Activated CD4-positive, CD25-positive, alpha-beta regulatory T cell treated with anti-CD3 and anti-CD28 coated beads, Interleukin-2, amount 50 U/mL, for 24 hours (primary cell): ENCODE data around the gene SEPTIN8.
"Not testable (repeated sequence)": the region's sequence is repeated elsewhere in the genome, so short reads cannot be mapped to it uniquely, and the experiment has no call there.

ENCODE experiments used
- ATAC-seq, 2 donors: fragments of 150-1000 bp; cut with Tn5 transposase; one replicate each; pipeline ENCODE4 v1.10.0; 2021; ENCODE audit warnings: mild to moderate bottlenecking in 1 of 2, moderate library complexity in 1 of 2

Gene SEPTIN8

DNA sequence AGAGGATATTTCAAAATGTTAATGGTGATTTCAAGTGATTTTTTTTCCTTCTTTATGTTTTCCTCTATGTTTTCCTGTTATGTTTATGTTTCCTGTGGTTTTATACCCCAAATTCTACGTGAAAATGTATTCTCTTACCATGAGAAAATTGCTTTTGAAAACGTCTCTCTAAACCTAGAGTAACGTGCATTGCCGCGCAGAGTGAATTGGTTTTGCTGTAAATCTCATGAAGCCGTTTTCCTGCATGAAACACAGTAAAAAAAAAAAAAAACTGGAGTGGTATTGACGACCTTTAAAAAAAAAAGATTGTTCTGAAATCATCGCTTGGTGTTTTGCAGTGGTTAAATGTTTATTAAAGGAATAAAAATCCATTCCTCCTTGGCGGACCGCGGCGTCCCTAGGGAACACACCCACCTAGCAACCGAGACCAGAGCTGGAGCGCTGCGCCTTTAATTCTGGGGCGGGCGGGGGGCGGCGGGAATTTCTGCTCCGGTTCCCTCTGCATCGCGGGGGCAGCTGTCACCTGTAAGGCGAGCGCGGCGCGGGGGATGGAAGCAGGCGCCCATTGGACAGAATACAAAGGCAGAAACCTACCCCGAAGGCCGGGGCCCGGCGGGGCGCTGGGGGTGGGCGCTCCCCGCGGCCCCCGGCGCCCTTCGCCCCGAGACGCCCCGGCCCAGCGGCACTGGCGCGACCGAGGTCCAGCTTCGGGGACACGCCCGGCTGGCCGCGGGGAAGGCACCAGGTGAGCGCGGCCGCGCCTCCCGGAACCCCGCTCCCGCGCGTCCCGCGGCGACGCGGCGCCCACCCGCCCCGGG lies 36.0 kb upstream of the SEPTIN8 start, which contains the start of gene SOWAHA:
SOWAHA (plus strand) TSS at position 522 of the 818 bp plus-strand sequence. CDS start 320 bp downstream, outside the sequence.
- ATAC-seq: no peak

DNA sequence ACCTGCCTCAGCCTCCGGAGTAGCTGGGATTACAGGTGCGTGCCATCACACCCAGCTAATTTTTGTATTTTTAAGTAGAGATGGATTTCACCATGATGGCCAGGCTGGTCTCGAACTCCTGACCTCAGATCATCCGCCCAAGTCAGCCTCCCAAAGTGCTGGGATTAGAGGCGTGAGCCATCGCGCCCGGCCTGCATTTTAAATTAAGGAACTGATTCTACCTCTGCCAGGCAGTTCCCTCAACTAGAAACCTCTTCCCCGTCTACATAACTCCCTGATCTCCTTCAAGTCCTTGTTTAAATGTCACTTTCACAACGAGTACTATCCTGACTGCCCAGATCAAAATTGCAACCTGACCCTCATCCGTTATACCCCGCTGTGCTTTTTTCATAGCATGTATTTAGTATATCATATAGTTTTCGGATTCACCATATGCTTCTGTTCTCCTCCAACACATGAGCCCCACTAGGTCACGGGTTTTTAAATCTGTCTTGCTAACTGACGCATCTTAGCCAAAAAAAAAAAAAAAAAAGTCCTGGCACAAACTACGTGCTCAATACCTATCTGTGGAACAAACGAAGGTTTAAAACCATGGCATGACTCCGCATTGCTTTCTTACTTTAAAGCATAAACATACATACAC lies 35.2 kb upstream of the SEPTIN8 start:
- ATAC-seq: no peak

DNA sequence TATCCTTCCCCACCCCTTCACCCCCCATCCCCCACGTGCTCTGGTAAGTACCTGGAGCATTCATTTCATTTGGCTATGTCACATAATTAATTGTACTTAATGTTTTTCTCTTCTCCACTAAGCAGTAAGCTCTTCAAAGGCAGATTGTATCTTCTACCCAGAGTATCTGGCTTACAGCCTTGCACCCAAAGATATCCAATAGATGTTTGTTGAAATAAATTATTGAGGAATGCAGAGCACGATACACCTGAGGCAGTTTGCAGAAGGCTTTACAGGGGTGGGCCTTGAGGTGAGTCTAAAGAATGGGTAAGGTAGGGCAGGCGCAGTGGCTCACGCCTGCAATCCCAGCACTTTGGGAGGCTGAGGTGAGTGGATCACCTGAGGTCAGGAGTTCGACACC lies 33.6 kb upstream of the SEPTIN8 start:
- ATAC-seq: no peak

DNA sequence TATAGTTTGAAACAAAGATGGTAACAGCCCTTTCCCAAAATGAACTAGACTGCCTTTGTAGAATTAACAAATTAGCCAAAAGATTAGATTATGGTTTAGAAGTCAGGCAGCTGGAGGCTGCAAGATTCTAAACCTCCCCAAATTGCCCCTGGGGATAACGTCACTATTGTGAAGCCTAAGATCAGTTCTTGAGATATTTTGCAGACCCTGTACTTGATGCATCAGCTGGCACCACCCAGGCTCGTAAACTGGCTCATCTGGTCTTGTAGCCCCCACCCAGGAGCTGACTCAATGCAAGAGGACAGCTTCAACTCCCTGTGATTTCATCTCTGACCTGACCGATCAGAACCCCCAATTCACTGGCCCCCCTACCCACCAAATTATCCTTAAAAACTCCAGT lies 31.8 kb upstream of the SEPTIN8 start:
- no peak for ATAC-seq

DNA sequence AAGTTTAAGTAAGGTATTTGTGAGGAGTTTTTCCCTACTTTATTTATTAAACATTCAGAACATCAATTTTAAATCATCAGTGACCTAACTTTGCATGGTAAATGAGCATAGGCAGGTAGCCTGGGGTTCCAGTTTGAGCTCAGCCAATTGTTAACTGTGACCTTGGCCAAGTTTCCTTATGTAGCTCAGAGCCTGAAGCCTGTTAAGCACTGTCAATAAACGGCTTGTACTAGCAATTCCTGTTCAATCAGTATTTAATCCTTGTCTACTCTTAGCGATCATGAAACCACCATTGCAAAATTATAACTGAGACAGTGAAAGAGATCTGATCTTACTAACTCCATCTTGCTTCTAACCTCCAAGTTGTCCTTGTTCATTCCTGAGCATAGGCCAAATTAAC lies 31.4 kb upstream of the SEPTIN8 start:
- ATAC-seq: no peak

DNA sequence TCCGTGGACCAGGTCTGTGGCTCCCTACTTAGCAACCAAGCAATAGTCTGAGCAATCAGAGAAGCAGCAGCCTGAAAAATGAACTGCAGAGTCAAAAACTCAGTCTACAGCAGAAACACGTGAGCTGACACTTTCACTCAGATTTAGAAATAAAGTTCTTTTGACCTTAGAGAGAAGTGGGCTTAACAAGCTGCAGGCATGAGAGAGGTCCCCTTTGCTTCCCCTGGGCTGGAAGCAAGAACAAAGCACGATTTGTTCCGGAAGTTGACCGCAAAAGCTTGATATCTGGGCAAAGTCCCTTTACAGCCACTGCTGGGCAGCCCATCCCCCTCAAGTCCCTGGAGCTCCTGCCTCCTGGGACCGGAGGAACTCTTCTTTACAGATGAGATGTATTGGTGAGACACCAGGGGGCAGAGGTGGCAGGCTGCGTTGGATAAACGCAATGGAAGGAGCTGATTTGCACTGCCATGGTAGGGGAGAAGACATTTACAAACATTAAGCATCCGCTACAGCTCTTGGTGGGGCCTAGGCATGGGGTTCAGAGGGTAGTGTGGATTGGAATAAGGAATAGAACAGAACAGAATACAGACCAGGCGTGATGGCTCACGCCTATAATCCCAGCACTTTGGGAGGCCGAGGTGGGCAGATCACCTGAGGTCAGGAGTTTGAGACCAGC lies 30.3 kb upstream of the SEPTIN8 start:
- ATAC-seq: no peak

DNA sequence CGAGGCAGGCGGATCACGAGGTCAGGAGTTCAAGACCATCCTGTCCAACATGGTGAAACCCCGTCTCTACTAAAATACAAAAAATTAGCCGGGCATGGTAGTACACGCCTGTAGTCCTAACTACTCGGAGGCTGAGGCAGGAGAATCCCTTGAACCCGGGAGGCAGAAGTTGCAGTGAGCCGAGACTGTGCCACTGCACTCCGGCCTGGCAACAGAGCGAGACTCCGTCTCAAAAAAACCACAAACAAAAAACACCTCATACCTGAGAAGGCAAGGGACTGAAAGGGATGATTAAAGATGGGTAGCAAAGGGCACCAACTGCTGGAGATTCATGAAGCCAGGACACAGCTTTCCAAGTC lies 29.7 kb upstream of the SEPTIN8 start:
- not testable (repeated sequence) for ATAC-seq

DNA sequence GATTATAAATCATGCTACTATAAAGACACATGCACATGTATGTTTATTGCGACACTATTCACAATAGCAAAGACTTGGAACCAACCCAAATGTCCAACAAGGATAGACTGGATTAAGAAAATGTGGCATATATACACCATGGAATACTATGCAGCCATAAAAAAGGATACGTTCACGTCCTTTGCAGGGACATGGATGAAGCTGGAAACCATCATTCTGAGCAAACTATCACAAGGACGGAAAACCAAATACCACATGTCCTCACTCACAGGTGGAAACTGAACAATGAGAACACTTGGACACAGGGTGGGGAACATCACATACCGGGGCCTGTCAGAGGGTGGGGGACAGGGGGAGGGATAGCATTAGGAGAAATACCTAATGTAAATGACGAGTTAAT lies 28.8 kb upstream of the SEPTIN8 start:
- not testable (repeated sequence) for ATAC-seq

DNA sequence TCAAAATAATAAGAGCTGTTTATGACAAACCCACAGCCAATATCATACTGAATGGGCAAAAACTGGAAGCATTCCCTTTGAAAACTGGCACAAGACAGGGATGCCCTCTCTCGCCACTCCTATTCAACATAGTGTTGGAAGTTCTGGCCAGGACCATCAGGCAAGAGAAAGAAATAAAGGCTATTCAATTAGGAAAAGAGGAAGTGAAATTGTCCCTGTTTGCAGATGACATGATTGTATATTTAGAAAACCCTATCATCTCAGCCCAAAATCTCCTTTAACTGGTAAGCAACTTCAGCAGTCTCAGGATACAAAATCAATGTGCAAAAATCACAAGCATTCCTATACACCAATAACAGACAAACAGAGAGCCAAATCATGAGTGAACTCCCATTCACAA lies 27.2 kb upstream of the SEPTIN8 start:
- not testable (repeated sequence) for ATAC-seq

DNA sequence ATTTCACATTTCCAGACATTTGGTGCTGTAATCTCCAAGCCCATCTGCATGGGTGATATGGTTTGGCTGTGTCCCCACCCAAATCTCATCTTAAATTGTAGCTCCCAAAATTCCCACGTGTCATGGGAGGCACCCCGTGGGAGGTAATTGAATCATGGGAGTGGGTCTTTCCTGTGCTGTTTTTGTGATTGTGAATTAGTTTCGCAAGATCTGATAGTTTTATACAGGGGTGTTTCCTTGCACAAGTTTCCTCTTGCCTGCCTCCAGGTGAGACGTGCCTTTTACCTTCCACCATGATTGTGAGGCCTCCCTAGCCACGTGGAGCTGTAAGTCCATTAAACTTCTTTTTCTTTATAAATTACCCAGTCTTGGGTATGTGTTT lies 25.6 kb upstream of the SEPTIN8 start:
- not testable (repeated sequence) for ATAC-seq

DNA sequence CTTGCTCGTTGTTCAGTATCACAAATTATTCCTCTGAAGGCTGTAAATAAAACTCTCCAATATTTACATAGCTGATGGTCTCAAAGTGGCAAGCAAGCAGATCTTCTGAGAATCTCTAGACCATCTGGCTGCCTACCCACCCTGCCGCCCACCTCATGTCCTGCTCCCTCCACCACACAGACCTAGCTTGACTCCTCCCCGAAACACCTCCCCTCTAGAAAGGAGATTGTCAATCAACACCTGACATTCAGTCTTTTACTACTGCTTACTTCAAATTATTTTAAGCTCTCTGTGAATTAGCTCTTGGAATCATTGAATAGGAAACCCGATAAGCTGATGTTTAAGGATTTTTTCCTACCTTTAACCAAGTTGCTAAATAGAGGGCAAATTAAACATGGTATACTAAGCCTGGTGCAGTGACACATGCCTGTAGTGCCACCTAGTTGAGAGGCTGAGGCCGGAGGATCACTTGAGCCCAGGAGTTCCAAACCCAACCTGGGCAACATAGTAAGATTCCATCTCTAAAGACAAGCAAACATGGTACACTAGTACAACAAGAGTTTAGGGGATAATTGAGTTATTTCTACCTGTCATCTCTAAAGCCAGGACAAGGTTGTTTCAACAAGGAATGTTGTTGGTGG lies 25.1 kb upstream of the SEPTIN8 start:
- ATAC-seq: no peak

DNA sequence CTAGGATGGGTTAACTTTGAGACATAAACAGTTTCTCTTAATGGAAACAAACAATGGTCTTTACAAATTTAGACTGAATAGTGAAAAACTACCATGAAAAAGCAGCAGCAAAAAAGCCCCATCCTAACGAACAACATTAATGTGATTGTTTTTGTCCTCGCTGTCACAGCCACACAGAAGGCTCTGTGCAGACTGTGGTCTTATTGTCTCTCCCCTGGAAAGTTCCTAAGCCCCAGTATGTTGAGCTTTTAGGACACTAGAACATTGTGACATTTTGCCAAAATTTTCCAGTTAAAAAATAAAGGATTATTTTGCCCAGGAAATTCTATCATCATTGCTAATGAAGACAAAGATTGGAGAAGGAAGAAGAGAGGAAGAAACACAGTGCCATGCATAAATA lies 23.5 kb upstream of the SEPTIN8 start:
- ATAC-seq: no peak

DNA sequence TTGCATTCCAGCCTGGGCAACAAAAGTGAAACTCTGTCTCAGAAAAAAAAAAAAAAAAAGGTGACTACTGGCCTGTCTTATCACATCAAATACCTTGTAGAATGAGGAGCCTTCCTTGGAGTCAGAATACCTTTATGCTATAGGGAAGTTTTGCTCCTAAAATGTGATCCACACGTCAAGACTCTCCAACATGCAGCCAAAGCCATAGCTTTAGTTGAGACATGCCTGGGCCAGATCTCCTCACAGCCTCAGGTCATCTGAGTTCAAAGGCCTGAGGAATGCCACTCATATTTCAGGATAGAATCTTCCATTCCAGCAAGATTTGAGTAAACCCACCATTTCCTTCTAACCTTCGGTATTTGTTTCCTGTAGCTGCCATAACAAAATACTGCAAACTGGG lies 22.4 kb upstream of the SEPTIN8 start:
- ATAC-seq: no peak

DNA sequence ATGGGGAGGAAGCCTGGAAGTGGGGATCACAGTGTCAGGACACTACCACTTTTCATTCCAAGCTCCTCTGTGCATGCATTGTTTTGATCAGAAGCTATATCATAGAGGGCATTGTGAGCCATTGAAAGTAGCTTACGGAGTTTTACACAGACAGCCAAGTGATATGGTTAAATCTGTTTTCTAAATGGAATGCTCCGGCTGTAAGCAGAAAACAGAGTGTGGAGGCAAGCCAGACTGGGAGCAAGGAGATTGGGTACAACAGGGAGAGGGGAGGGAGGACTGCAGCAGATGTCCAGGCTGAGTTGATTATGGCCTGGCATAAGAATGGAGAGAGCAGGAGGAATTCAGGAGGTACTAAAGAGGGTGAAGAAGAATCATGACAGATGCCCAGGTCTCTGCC lies 20.6 kb upstream of the SEPTIN8 start:
- ATAC-seq: no peak

DNA sequence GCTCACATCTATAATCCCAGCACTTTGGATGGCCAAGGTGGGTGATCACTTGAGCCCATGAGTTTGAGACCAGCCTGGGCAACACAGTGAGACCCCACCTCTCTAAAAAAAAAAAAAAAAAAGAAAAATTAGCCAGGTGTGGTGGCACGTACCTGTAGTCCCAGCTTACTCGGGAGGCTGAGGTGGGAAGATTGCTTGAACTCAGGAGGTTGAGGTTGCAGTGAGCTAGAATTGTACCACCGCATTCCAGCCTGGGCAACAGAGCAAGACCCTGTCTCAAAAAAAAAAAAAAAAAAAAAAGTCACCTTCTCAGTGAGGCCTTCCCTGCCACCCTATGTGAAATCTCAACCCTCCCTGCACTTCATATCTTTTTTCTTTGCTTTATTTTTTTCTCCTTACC lies 14.0 kb upstream of the SEPTIN8 start:
- no peak for ATAC-seq

DNA sequence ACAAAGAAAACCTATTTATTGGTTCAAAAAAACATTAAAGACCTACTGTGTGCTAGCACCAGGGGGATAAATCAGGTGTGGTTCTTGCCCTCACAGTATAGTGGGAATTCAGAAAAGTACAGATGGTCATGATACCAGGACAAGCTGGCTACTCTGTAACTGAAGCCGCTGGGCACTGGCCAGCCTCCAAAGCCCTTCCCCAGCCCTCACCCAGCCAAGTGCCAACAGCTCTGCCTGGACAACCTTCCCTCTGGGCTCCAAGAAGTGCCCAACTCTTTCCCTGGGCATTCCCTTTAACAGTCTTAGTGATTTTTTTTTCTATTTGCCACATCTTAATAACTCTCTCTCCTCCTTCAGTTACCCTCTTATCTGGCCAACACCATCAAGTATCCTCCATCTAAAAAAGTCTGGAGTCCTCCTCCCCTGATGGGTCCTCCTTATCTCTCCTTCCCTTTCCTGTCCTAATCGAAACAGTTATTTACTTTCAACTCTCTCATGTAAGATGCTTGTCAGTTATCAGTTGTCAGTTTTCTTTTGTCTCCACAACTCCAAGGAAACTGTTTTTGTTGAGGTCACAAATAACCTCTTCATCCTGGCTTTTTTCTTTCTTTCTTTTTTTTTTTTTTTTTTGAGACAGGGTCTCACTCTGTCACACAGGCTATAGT lies 13.3 kb upstream of the SEPTIN8 start:
- no peak for ATAC-seq

DNA sequence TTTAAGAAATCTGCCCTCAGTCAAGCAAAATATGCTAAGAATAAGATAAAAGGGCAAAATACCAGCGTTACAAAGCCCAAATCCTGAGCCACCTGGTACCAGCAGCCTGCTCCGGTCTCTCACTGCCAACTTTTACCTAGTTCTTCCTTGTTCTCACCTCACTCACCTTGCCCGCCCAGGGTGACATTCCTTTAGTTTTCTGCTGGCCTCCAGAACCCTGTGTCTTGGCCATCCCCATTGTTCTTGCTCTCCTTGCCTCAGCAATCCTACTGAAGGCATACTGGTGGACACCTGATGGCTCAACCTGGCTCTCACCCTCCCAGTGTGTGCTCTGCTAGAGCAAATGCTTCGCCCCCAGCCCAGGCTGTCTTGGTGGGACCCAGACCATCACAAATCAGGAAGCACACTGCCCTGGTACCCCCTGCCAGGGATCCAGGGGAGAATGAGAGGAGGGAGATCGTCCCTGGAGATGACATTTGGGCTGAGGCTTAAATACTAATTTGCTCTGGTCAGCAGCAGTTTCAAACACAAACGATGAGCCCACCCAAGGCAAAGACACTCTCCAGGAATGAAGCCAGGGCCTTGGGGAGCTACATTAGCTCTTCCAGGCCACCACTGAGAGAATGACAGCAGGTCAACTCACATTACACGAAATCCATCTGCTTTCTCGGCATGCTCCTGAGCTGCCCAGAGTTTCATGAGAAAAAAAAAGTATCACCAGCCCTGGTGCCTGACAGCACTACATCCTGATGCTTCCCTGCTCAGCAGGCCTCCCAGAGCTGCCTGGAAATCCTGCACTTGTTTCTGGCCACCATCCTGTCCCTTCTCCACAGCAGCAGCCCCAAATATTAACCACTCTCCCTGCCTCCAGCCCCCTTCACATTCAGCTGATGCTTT lies 12.2 kb upstream of the SEPTIN8 start:
- ATAC-seq: no peak

DNA sequence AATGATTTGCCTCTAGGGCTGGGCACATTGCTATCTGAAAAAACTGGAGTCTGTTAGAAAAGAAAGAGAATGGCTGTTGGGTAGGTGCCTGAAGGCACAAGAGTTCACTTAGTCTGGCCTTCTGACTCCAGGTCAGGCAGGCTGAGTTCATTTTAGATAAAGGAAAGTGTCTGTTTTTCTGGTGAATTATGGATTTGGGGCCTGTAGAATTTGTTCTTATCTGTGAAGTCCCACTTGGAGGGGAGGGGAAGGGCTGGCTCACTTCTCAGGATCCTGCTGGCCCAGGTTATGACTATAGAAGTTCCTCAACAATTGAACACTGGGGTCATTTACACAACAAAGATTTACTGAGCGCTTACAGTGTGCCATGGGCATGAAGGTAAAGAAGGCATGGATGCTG lies 11.5 kb upstream of the SEPTIN8 start:
- ATAC-seq: no peak

DNA sequence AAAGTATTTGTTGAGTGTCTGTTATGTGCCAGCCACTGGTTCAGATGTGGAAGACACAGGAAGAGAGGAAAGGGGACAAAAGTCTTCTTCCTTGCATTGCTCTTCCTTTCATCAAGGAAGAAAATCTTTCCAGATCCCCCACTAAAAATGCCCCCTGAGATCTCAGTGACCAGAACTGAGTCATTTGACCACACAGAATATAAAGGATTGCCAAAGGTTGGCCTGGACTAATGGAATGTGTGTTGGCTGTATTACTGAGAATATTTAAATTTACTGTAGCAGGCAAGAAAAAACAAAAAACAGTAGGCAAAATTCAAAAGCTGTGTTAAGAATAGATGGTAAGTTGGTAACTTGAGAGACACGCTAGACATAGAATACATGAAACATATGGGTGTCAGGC lies 10.0 kb upstream of the SEPTIN8 start:
- ATAC-seq: no peak

DNA sequence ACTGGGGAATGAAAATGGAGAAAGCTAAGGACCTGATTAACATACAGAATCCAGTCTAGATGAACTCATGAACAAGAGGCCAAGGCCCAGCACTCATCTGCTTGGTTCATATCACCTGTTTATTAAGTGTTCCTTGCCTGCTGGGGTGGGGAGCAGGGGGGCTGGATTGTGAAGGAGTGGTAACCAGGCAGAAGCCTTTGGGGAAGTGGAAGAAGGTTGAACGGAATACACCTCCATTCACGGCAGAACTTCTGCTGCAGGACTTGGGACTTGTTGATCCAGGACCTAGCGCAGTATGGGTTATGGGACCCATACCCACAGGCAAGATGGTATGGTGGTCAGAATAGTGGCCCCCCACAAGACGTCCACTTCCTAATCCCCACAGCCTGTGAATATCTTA lies 8.8 kb upstream of the SEPTIN8 start:
- ATAC-seq: no peak

DNA sequence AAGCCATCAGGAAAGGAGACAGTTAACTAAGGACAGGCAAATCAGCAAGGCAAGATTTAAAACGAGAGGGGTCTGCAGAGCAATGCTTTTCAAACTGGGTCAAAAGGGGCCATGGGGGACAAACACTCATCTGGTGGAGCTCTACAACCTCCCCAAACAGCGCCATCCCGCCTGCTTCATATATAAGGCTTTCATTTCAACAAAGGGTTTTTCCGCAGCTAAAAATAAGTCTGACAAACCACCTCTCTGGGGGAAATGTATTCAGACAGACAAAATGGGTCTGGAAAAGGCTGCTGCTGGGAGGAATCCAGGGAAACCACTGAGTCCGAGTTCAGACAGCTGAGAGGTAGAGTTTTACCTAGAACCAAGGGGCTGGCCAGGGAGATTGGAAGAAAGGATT lies 8.3 kb upstream of the SEPTIN8 start:
- ATAC-seq: no peak

DNA sequence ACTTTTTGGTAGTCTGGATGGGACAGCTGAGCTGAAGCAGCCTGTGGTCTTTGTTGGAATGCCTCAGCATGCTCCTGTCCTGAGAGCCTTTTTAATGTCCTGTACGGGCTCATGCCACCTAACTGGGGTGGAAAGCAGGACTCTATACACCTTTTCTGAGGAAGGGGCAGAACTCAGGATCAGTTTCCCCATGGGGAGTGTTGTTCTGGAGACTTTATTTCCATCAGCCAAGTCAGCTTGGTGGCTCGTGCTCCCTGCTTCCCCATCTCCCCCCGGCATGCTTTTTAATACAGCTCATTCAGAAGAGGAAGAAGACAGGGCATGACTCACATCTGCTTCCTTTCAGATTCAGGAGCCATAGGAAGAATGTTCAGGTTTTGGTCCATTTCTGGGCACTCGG lies 5.1 kb upstream of the SEPTIN8 start:
- ATAC-seq: no peak
